Suprapubic skin (tissue), 4 donors: ENCODE data around the gene CLSTN1.

Source experiments
- POLR2A ChIP-seq, 2 donors: fragments of 450-650 bp; IDR thresholded peaks; one replicate each; pipeline ENCODE4 v1.6.1; 2017; ENCODE audit warnings: antibody characterized with exemption in 2 of 2, mild to moderate bottlenecking in 2 of 2, moderate library complexity in 2 of 2
- POLR2AphosphoS5 ChIP-seq, 3 donors: sonication (generic); formaldehyde crosslinking; IDR thresholded peaks; one replicate each; pipeline ENCODE4 v1.6.1; 2017; ENCODE audit warnings: antibody characterized with exemption in 3 of 3
- TF ChIP-seq, protein P1 (sequence below), 2 donors: fragments of 200-600 bp in 1 of 2; fragments of 450-650 bp in 1 of 2; sonication (generic) in 1 of 2; IDR thresholded peaks; one replicate each; pipeline ENCODE4 v1.5.1; 2016 to 2019; ENCODE audit warnings: antibody characterized with exemption in 2 of 2, mild to moderate bottlenecking in 1 of 2, moderate library complexity in 1 of 2

DNA sequence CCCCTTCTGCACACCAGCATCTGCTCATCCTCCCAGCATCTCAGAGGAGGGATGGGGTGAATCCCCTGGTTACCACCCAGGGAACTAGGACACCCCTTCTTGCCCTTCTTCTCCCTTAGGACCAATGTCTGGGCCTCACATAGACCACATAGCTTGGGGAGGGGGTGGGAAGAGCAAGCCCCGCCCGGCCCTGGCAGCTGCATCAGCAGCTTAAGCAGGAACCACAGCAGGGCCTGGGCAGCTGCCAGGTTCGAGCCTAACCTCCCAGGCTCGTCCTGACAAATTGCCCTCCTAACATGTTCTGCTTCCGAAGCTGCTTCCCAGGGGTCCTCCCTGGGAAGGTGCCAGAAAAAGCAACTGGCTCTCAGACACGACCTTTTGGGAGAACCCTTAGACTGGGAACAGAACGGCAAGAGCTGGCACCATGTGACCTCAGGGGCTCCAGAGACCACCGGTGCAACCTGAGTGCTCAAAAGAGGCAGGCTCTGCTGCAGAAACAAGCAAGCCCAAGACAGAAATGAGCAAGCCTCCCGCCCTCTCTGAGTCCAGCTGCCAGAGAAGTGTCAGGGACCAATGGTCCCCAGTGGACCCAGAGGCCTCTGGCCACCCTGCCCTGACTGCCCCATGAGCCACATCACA is 18.4 kb upstream of the CLSTN1 start:
- TF ChIP-seq, protein P1, sequence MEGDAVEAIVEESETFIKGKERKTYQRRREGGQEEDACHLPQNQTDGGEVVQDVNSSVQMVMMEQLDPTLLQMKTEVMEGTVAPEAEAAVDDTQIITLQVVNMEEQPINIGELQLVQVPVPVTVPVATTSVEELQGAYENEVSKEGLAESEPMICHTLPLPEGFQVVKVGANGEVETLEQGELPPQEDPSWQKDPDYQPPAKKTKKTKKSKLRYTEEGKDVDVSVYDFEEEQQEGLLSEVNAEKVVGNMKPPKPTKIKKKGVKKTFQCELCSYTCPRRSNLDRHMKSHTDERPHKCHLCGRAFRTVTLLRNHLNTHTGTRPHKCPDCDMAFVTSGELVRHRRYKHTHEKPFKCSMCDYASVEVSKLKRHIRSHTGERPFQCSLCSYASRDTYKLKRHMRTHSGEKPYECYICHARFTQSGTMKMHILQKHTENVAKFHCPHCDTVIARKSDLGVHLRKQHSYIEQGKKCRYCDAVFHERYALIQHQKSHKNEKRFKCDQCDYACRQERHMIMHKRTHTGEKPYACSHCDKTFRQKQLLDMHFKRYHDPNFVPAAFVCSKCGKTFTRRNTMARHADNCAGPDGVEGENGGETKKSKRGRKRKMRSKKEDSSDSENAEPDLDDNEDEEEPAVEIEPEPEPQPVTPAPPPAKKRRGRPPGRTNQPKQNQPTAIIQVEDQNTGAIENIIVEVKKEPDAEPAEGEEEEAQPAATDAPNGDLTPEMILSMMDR (IDR thresholded peaks at IDR 0.05) = no peak
- no peak for TF ChIP-seq POLR2AphosphoS5 (IDR thresholded peaks at IDR 0.05)
- no peak for TF ChIP-seq POLR2A (IDR thresholded peaks at IDR 0.05)
